SK-N-MC (cell line): Measurements from ENCODE around the gene TMEM107.

ENCODE experiments used
- EZH2 ChIP-seq: fragments of 200-600 bp; sonication (generic); IDR thresholded peaks from one replicate; pipeline ENCODE4 v1.6.1; 2017; ENCODE audit warnings: antibody characterized with exemption
- POLR2AphosphoS5 ChIP-seq: IDR thresholded peaks from 2 replicates; pipeline ENCODE4 v1.6.1; 2012; ENCODE audit warnings: mild to moderate bottlenecking, low read depth, low read length, borderline replicate concordance

DNA sequence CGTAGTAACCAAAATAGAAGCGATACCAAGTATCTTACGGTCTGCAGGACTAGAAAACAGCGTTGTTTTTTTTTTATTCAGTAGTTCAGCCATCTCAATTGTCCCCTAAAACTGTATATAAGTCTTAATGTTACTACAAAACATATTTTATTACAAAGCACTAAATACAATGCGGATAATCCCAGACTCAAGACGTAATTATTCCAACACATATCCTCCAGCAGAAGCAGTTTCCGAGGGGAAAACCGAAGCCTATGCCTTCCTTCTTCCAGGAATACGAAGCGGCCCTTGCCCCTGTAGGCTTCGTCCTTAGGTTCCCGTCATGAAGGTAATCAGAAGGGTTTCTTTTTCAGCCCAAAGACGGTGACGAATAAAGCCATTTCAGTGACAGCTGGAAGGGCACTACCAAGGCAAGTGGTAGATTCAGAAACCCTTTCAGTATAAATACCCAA is 2.3 kb downstream of the TMEM107 start:
- TF ChIP-seq POLR2AphosphoS5 (no peak), EZH2 (no peak)
